Germinal center (tissue), 1 donor: ENCODE data around the gene ALLC.
A peak's percentile ranks its signal among the peaks of the same experiment; 100 is the strongest.

Source experiments
- DNase-seq: peaks from one replicate; pipeline ENCODE4 v3.0.0; 2012; ENCODE audit warnings: mixed read lengths, low spot score

Gene ALLC

GRCh38 chr2:3725458-3726250 is 67.7 kb downstream of the ALLC start:
- DNase-seq: no peak

DNA sequence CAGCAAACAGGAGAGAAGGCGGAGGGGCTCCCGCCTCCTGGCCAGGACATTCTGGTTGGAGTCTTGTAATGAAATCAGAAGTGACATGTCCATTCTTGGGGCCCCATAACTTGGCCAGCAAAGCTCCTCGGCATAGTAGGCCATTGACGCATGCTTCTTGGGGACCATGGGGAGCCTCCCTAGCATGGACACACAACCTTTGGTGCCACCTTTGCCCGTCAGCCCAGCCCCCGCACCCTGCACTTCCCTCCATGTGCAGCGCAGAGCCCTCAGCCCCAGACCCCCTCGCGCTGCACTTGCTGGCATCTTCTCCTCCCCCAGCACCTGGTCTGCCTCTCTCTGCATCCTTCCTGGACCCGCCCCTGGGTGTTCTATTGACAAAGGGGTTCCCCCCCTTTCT is 68.5 kb downstream of the ALLC start:
- DNase-seq: no peak

DNA sequence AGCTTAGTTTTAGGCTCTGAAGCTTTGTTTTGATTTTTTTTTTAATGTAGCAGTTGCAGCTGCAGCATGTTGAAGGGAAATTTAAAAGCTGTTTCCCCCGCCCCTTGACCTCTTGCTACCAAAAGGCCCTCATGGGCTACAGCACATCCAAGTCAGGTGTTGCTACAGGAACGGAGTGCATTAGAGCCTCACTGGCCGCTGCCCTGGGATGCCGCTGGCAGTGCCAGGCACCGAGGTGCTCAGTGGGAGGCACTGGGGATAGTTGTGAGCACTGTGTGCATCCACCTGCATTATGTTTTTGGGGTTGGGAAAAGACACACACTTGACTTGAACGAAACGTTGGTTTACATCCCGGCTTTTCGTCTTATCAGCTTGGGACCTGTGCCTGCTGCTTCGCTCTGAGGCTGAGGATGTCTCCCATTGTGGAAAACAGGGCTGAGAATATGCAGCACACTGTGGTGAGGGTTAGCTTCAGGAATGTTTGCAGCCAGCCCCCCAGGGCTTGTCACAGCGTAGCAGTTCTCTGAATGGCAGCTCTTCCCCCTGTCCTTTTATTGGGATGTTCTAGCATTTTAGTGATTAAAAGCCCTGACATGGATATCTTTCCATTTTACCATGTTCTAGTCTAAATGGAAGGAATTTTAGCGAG is 69.5 kb downstream of the ALLC start:
- DNase-seq: no peak

DNA sequence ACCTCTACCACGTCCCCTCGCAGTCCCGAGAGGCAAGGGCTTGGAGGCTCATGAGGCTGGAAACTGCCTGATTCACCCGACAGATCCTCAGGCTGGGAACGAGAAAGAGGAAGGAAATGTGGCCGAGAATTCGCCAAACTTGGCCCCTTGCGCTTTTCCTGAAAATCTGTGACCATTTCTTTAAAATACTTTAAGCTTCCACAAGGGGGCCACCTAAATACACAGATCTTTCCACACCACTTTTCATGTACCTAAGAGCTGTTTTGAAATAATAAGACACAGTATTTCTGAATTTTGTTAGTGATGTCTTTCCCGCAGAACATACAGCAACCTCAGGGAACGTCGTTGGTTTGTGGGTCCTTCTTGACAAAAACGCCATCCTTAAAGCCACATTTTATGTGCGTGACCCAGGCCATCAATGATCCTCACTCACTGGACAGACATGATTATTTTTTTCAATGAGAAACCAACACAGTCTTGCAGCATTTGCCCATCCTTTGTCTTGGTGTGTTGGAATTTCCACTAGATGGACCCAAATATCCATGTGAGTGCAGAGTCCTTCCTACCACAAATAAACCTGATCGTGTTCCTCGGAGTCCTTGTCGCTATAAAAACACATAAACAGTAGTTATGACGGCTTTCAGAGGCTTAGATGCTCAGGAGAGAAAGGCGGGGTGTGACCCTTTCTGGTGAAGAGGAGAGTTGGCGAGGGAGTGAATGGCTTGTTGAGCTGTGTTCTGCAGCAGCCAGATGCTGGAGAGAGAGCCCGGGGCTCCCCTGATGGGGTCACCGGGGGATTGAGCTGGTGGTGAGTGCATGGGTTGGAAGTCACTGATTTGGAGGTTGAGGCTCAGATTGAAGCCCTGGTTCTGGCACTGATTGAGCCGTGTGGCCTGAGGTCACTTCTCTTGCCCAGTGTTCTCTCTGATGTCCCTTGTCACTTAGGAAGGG is 70.4 kb downstream of the ALLC start:
- peak; percentile 27 for DNase-seq

- no peak for DNase-seq
Measured at GRCh38 chr2:3729055-3729448, 71.1 kb downstream of the ALLC start.

- no peak for DNase-seq
Measured at GRCh38 chr2:3729786-3730185, 71.8 kb downstream of the ALLC start.

DNA sequence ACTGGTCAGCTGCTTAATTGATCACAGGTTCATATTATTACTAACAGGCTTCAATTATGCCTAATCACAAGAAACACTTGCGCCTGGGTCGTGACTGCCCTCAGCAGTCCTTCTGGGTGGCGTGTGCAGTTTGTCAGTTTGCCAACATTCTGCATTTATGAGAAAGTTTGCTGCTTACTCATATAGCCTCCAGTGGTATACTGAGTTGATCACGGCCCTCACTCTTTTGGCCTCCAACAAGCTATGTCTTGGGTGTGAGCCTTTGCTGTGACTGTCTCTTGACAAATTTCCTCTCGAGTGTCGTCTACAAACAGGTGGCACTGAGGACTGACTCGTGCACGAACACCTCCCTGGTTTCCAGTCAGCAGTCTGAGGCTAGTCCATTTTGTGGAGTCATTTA is 72.6 kb downstream of the ALLC start:
- DNase-seq: no peak

DNA sequence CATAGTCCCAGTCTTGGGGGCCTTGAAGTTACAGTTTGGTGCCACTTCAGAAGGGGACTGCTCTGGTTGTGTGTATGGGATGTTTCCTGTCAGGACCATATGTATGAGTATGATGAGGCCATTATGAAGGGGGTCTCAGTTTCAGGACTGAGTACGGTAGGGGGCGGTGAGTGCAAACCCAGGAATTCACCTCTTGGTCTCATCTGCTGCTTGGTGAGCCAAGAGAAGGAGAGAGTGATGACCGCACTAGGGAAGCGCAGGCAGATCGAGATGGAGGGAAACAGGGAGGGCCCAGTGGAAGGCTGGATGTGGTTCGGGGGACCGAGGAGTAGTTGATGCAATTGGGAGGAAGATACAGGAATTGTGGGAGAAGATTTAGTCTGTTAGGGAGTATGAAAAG is 73.8 kb downstream of the ALLC start:
- DNase-seq: no peak

DNA sequence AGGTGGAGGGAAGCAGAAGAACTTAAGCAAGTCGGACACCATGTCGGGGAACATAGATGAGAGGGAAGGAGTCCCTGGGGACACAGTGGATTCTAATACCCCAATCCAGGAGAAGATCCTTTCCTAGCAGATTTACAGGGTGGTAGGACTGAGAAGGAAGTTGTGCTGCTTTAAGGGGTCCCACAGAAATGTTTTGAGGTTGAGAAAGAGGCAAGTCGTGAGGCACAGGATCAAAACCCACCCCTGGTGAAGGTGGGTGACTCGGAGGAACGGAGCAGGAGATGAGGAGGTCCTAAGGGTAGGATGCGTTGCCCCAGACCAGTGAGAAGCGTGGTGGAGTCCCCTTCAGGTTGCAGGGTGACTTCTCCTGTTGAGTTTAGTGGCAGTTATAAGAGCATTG is 78.1 kb downstream of the ALLC start:
- no peak for DNase-seq

- no peak for DNase-seq
Measured at GRCh38 chr2:3737128-3737527, 79.1 kb downstream of the ALLC start.

DNA sequence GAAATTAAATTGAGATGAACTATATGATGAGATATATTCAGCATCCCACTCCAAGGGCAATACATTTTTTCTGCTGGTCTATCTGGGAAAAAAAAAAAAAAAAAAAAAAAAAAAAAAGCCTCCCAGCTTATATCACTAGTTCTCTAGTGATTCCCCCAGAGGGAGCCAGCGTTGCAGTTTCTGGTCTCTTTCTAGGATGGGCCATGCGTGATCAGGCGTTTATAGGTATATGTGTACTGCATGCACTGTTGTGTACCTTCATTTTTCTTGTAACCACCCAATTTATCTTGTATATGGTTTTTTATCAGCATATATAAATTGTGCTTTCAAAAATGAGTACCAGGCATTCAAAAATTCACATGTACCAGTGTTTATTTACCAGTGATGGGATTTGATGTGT is 80.5 kb downstream of the ALLC start:
- no peak for DNase-seq

GRCh38 chr2:3739313-3739712 is 81.3 kb downstream of the ALLC start:
- no peak for DNase-seq

DNA sequence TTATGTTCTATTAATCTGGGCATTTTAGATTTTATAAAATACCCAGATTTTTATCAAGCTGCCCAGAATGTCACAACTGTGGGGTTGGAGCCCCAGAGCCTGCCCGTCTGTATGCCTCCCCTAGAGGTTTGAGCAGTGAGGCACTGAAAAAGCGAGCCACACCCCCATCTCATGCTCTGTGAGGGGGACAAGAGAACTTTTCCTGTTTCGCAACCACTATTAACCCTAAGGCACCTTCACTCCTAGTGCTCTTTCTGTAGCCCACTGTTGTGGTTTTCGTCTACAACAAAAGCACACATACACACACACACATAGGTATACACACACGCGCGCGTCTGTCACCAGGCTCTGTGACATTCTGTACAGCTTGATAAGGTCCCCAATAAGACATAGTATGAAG is 83.4 kb downstream of the ALLC start:
- DNase-seq: no peak

DNA sequence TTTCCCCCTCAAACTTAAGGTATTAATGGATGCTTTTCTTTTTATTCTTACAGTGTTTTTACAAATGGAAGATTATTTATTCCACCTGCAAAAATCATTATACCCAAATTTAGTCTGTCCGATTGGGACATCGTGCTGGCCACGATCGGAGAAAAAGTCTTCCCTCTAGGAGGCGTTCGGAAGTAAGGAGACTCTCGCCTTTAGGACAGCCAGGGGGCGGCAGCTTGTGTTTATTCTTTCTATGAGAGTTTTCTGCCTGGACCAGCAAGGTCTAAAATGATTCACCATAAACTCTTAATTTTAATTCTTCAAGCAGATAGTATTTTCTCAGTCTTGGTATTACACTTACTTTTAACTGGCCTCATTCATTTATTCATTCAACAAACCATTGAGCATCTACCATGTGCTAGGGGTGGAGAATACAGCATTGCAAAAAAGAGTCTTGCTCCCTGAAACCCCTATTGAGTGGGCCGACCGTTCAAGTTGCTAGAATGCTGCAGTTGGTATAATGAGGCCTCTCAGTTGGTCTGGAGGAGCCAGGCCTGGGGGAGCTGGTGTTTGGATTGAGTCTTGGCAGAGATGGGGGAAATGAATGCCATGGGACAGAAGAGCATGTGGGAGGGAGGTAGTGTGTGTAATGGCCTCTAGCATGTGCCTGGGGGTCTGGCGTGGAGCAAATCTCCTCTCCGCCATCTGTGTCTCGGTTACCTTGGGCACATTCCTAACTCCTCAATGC is 84.0 kb downstream of the ALLC start:
- no peak for DNase-seq

DNA sequence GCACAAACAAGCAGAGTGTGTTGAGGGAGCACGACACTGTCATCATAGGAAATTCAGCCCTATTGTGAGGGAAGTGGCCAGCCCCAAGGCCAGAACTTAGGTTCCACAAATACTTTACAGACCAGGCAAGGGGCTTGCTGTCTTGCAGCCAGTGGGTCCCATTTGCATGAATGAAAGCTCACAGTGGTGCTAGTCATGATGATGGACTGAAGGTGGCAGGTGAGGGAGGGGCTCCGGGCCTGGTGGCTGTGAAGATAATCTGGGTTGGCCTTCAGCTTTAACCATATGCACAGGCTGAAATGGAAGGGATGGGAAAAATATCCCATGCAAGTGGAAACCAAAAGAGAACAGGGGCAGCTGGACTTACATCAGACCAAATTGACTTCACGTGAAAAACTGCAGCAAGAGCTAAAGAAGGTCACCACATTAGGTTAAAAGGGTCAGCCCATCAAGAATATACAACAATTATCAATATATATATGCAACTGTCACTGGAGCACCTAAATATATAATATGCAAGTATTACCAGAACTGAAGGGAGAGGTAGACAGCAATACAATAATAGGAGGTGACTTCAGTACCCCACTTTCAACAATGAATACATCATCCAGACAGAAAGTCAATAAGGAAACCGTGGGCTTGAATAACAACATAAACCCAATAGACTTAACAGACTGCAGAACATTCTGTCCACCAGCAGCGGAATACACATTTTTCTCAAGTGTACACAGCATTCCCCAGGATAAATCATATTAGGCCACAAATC is 84.9 kb downstream of the ALLC start:
- DNase-seq: no peak

DNA sequence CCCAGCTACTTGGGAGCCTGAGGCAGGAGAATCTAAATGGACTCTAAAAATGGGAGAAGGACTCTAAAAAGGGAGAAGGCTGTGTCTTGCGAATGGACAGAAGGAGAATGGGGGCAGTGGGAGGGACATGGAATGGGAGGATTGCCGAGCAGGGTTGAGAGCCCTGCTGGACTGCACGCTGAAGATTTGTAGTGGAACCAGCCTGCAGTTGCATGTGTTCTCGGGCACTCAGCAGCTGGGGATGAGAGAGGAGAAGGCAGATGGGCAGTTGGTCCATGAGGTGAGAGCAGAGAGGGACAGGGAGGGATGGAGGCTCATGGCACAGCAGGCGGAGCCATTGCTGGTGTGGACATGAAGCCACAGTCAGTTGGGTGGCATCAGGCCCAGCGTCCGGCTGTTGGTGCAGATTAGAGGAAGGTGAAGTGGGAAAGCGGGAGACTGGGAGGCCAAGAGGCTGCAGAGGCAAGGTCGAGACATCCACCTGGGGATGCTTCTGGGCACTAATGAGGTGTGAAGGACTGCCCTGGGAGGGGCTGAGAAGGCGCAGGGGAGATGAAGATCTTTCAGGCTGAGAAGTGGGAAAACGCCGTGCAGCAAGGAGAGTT is 86.1 kb downstream of the ALLC start:
- no peak for DNase-seq

- no peak for DNase-seq
Measured at GRCh38 chr2:3745920-3746319, 87.9 kb downstream of the ALLC start.

GRCh38 chr2:3747032-3747654 is 89.1 kb downstream of the ALLC start:
- DNase-seq: no peak

GRCh38 chr2:3747826-3748225 is 89.8 kb downstream of the ALLC start:
- no peak for DNase-seq

GRCh38 chr2:3749201-3749600 is 91.2 kb downstream of the ALLC start:
- no peak for DNase-seq
